ENCODE measurements around the gene SLK. TPM values are rescaled to one million over a fixed set of nuclear protein-coding genes. Genes with fewer than 3 reads are reported as not detected.

Gene SLK
- total RNA-seq, 1 experiment from 2014 or later = 25.6 TPM

- no peaks in the 10 kb centered on the region for H3K27me3 Mint-ChIP-seq (ENCODE audit: unreplicated experiment)
- no peaks in the 10 kb centered on the region for H3K4me1 Mint-ChIP-seq (ENCODE audit: low read depth, unreplicated experiment)
- no peak for TF ChIP-seq CTCF (IDR thresholded peaks at IDR 0.05; ENCODE audit: unreplicated experiment)
- no TSS peak for BruUV-seq (replicated peaks)
- H3K9me3 Mint-ChIP-seq (ENCODE audit: low read depth, unreplicated experiment) = peaks cover under 1% of the 10 kb centered on the region
- no peaks in the 10 kb centered on the region for H3K36me3 Mint-ChIP-seq (ENCODE audit: insufficient read depth, unreplicated experiment)
- no peak overlapping the region for H3K4me3 Mint-ChIP-seq (ENCODE audit: low read depth, unreplicated experiment)
- DNase-seq = no peak
- H3K27ac Mint-ChIP-seq (ENCODE audit: unreplicated experiment) = no peak overlapping the region
- CTCF ChIA-PET = no interaction called here
- intact Hi-C loops (cut with micrococcal nuclease; ENCODE audit: unreplicated experiment) = no loop called here
Observed at GRCh38 chr10:104072786-104073185, 105.8 kb downstream of the SLK start.

- intact Hi-C loops (cut with micrococcal nuclease; ENCODE audit: unreplicated experiment) = no loop called here
- no peaks in the 10 kb centered on the region for H3K9me3 Mint-ChIP-seq (ENCODE audit: low read depth, unreplicated experiment)
- H3K36me3 Mint-ChIP-seq (ENCODE audit: insufficient read depth, unreplicated experiment) = no peaks in the 10 kb centered on the region
- DNase-seq = no peak
- no peaks in the 10 kb centered on the region for H3K4me1 Mint-ChIP-seq (ENCODE audit: low read depth, unreplicated experiment)
- H3K27me3 Mint-ChIP-seq (ENCODE audit: unreplicated experiment) = no peaks in the 10 kb centered on the region
- H3K27ac Mint-ChIP-seq (ENCODE audit: unreplicated experiment) = no peak overlapping the region
- TF ChIP-seq CTCF (IDR thresholded peaks at IDR 0.05; ENCODE audit: unreplicated experiment) = no peak
- CTCF ChIA-PET = no interaction called here
- no peak overlapping the region for H3K4me3 Mint-ChIP-seq (ENCODE audit: low read depth, unreplicated experiment)
- no TSS peak for BruUV-seq (replicated peaks)
Observed at GRCh38 chr10:104074505-104074904, 107.6 kb downstream of the SLK start.

- Mint-ChIP-seq H3K27me3 (ENCODE audit: unreplicated experiment) (no peaks in the 10 kb centered on the region), H3K36me3 (ENCODE audit: insufficient read depth, unreplicated experiment) (no peaks in the 10 kb centered on the region), H3K9me3 (ENCODE audit: low read depth, unreplicated experiment) (no peaks in the 10 kb centered on the region), H3K4me1 (ENCODE audit: low read depth, unreplicated experiment) (no peaks in the 10 kb centered on the region), H3K27ac (ENCODE audit: unreplicated experiment) (no peak overlapping the region), H3K4me3 (ENCODE audit: low read depth, unreplicated experiment) (no peak overlapping the region)
- TF ChIP-seq CTCF (IDR thresholded peaks at IDR 0.05; ENCODE audit: unreplicated experiment) = no peak
- CTCF ChIA-PET = interaction anchor here (0.9 kb wide), 1 partner anchor 45 kb away, joined by 3 read pairs; the partner anchor contains the start of gene SFR1
- DNase-seq = peak; percentile 13
- intact Hi-C loops (cut with micrococcal nuclease; ENCODE audit: unreplicated experiment) = no loop called here
- no TSS peak for BruUV-seq (replicated peaks)
Observed at GRCh38 chr10:104076743-104077160, 109.8 kb downstream of the SLK start.

- Mint-ChIP-seq H3K36me3 (ENCODE audit: insufficient read depth, unreplicated experiment) (no peaks in the 10 kb centered on the region), H3K4me1 (ENCODE audit: low read depth, unreplicated experiment) (no peaks in the 10 kb centered on the region), H3K4me3 (ENCODE audit: low read depth, unreplicated experiment) (no peak overlapping the region), H3K9me3 (ENCODE audit: low read depth, unreplicated experiment) (no peaks in the 10 kb centered on the region), H3K27ac (ENCODE audit: unreplicated experiment) (no peak overlapping the region), H3K27me3 (ENCODE audit: unreplicated experiment) (no peaks in the 10 kb centered on the region)
- CTCF ChIA-PET = interaction anchor here (0.9 kb wide), 1 partner anchor 45 kb away, joined by 3 read pairs; the partner anchor contains the start of gene SFR1
- peak; percentile 9 for DNase-seq
- TF ChIP-seq CTCF (IDR thresholded peaks at IDR 0.05; ENCODE audit: unreplicated experiment) = no peak
- no TSS peak for BruUV-seq (replicated peaks)
- intact Hi-C loops (cut with micrococcal nuclease; ENCODE audit: unreplicated experiment) = no loop called here
Observed at GRCh38 chr10:104077247-104077646, 110.3 kb downstream of the SLK start.
